ENCODE results near the gene IFT88. TPM values are rescaled to one million over a fixed set of nuclear protein-coding genes. Genes with fewer than 3 reads are reported as not detected.

IFT88 gene
- total RNA-seq, 1 donor from 2014 or later, result 4.9 TPM

DNA sequence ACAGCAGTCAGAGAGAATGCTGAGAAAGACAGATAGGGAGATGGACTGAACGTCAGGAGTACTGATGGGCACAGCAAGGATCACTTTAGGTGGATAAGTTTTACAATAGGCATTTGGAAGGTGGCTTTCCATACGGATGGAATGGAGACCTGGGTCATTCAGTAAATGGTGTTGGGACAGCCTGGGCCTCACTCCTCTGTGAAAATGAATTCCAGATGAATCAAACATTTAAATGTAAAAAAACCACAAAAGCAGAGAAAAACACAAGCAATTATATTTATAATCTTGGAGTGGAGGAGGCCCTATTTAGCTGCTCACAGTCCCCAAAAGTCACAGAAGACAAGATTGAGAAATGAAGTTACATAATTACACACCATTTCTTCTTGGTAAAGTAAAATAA, 141.3 kb downstream of the IFT88 start:
- peak overlapping the region; percentile 19 to 52 for H3K27ac ChIP-seq
- H3K4me1 ChIP-seq, result peaks cover 3 to 13% of the 10 kb centered on the region in 2 donors
- H3K36me3 ChIP-seq, result no peaks in the 10 kb centered on the region
- H3K27me3 ChIP-seq, result no peaks in the 10 kb centered on the region
- no peak for TF ChIP-seq CTCF (IDR thresholded peaks at IDR 0.05)
- intact Hi-C loops (cut with DNase I), result loop anchor here (5.0 to 10.0 kb wide), 6 partner anchors 141 to 843 kb away; partner anchors contain the start of genes IFT88, ZDHHC20, ZMYM2 and ZMYM5
- H3K9me3 ChIP-seq, result no peaks in the 10 kb centered on the region
- H3K4me3 ChIP-seq, result no peak overlapping the region
- no peak for DNase-seq (ENCODE audit: low spot score in 2 of 2)

DNA sequence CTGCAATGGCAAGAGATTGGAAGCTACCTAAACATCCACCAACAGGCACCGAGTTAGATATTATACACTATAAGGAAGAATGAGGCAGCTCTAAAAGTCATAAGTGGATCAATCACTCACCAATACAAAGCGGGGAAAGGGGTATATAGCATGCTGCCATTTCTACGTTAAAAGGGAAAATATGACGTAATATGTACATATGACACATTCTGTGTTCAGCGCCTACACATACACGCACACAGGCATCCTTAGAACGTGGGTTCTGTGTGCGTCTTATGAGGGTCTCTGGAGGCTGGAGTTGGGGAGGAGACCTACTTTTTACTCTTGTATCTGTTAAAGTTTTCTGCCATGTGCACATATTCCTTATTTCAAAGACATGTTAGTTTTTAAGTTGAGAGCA, 142.4 kb downstream of the IFT88 start:
- intact Hi-C loops (cut with DNase I), result loop anchor here (5.0 to 10.0 kb wide), 6 partner anchors 142 to 845 kb away; partner anchors contain the start of genes IFT88, ZDHHC20, ZMYM2 and ZMYM5
- H3K4me1 ChIP-seq, result peaks cover 3 to 24% of the 10 kb centered on the region in 2 donors
- no peaks in the 10 kb centered on the region for H3K36me3 ChIP-seq
- H3K27ac ChIP-seq, result peak overlapping the region; percentile 23 to 72
- H3K4me3 ChIP-seq, result no peak overlapping the region
- no peaks in the 10 kb centered on the region for H3K27me3 ChIP-seq
- no peak for TF ChIP-seq CTCF (IDR thresholded peaks at IDR 0.05)
- DNase-seq (ENCODE audit: low spot score in 2 of 2), result no peak
- no peaks in the 10 kb centered on the region for H3K9me3 ChIP-seq

- Histone ChIP-seq H3K4me3 (no peak overlapping the region), H3K4me1 (peaks cover 3 to 25% of the 10 kb centered on the region in 2 donors), H3K27ac (peak overlapping the region; percentile 23 to 72), H3K36me3 (no peaks in the 10 kb centered on the region), H3K9me3 (no peaks in the 10 kb centered on the region), H3K27me3 (no peaks in the 10 kb centered on the region)
- intact Hi-C loops (cut with DNase I), result loop anchor here (5.0 to 10.0 kb wide), 10 partner anchors 142 to 845 kb away; partner anchors contain the start of genes IFT88, XPO4, ZDHHC20 and ZMYM2
- no peak for TF ChIP-seq CTCF (IDR thresholded peaks at IDR 0.05)
- DNase-seq (ENCODE audit: low spot score in 2 of 2), result no peak
Measured at GRCh38 chr13:20709782-20710181, 142.8 kb downstream of the IFT88 start.

GRCh38 chr13:20711301-20712044, 144.5 kb downstream of the IFT88 start:
- H3K4me1 ChIP-seq, result peaks cover 3 to 26% of the 10 kb centered on the region in 2 donors
- no peaks in the 10 kb centered on the region for H3K36me3 ChIP-seq
- no peak for TF ChIP-seq CTCF (IDR thresholded peaks at IDR 0.05)
- no peaks in the 10 kb centered on the region for H3K9me3 ChIP-seq
- intact Hi-C loops (cut with DNase I), result loop anchor here (1.0 to 10.0 kb wide), 5 partner anchors 117 to 363 kb away; partner anchors contain the start of gene XPO4
- no peak overlapping the region for H3K4me3 ChIP-seq
- H3K27ac ChIP-seq, result no peak overlapping the region
- DNase-seq (ENCODE audit: low spot score in 2 of 2), result no peak
- H3K27me3 ChIP-seq, result no peaks in the 10 kb centered on the region

GRCh38 chr13:20713014-20713376, 146.0 kb downstream of the IFT88 start:
- no peak for DNase-seq (ENCODE audit: low spot score in 2 of 2)
- no peaks in the 10 kb centered on the region for H3K9me3 ChIP-seq
- intact Hi-C loops (cut with DNase I), result loop anchor here (5.0 to 10.0 kb wide), 4 partner anchors 189 to 362 kb away; partner anchors contain the start of gene XPO4
- H3K27ac ChIP-seq, result peak overlapping the region; percentile 74 to 80
- no peak for TF ChIP-seq CTCF (IDR thresholded peaks at IDR 0.05)
- H3K4me3 ChIP-seq, result peak overlapping the region; percentile 32 to 61
- H3K27me3 ChIP-seq, result no peaks in the 10 kb centered on the region
- peaks cover 3 to 26% of the 10 kb centered on the region in 2 donors for H3K4me1 ChIP-seq
- no peaks in the 10 kb centered on the region for H3K36me3 ChIP-seq
